Testis (tissue), 2 donors: ENCODE measurements around the gene AP5Z1.

ENCODE experiments used
- POLR2A ChIP-seq: fragments of 450-650 bp; IDR thresholded peaks from one replicate; pipeline ENCODE4 v1.6.1; 2017; ENCODE audit warnings: antibody characterized with exemption, mild to moderate bottlenecking, moderate library complexity
- TF ChIP-seq, protein P1 (sequence below), 3 experiments: fragments of 450-650 bp in 2 of 3; fragments of 200-600 bp in 1 of 3; sonication (generic) in 1 of 3; IDR thresholded peaks; one replicate each; pipeline ENCODE4 v1.5.1; 2016 to 2019; ENCODE audit warnings: antibody characterized with exemption in 3 of 3, mild to moderate bottlenecking in 2 of 3, moderate library complexity in 1 of 3

GRCh38 chr7:4783292-4783652, 7.8 kb downstream of the AP5Z1 start:
- TF ChIP-seq POLR2A: no peak
- TF ChIP-seq, protein P1, sequence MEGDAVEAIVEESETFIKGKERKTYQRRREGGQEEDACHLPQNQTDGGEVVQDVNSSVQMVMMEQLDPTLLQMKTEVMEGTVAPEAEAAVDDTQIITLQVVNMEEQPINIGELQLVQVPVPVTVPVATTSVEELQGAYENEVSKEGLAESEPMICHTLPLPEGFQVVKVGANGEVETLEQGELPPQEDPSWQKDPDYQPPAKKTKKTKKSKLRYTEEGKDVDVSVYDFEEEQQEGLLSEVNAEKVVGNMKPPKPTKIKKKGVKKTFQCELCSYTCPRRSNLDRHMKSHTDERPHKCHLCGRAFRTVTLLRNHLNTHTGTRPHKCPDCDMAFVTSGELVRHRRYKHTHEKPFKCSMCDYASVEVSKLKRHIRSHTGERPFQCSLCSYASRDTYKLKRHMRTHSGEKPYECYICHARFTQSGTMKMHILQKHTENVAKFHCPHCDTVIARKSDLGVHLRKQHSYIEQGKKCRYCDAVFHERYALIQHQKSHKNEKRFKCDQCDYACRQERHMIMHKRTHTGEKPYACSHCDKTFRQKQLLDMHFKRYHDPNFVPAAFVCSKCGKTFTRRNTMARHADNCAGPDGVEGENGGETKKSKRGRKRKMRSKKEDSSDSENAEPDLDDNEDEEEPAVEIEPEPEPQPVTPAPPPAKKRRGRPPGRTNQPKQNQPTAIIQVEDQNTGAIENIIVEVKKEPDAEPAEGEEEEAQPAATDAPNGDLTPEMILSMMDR (IDR thresholded peaks at IDR 0.05): no peak
